ENCODE data around the gene IL15RA. TPM values are rescaled to one million over a fixed set of nuclear protein-coding genes. Genes with fewer than 3 reads are reported as not detected.
"Not testable (repeated sequence)": the region's sequence is repeated elsewhere in the genome, so short reads cannot be mapped to it uniquely, and the experiment has no call there.

IL15RA gene
- total RNA-seq, 3 donors from 2014 or later = 15.1 to 35.7 (median 25.9) TPM

- Histone ChIP-seq H3K9me3 (no peaks in the 10 kb centered on the region), H3K27ac (peak overlapping the region; percentile 87 to 91), H3K4me1 (peaks cover 9 to 13% of the 10 kb centered on the region in 2 donors), H3K27me3 (no peaks in the 10 kb centered on the region), H3K4me3 (no peak overlapping the region), H3K36me3 (no peaks in the 10 kb centered on the region)
- TF ChIP-seq POLR2AphosphoS5 (IDR thresholded peaks at IDR 0.05) = no peak
- peak in 2 of 3 donors; percentile 36 to 42 for TF ChIP-seq CTCF (IDR thresholded peaks at IDR 0.05)
- DNase-seq (ENCODE audit: low spot score in 2 of 2) = peak in 1 of 2 donors; percentile 63
- intact Hi-C loops (cut with DNase I; ENCODE audit: low total_unique reads) = loop anchor here (10.0 kb wide), 1 partner anchor 136 kb away; the partner anchor contains the start of gene RBM17
Measured at GRCh38 chr10:5949009-5949759, 28.2 kb downstream of the IL15RA start.

GRCh38 chr10:5948208-5948585, 29.1 kb downstream of the IL15RA start:
- Histone ChIP-seq H3K4me1 (peaks cover 9 to 22% of the 10 kb centered on the region in 2 donors), H3K9me3 (no peaks in the 10 kb centered on the region), H3K4me3 (no peak overlapping the region), H3K36me3 (no peaks in the 10 kb centered on the region), H3K27ac (no peak overlapping the region), H3K27me3 (no peaks in the 10 kb centered on the region)
- intact Hi-C loops (cut with DNase I; ENCODE audit: low total_unique reads) = loop anchor here (10.0 kb wide), 1 partner anchor 137 kb away; the partner anchor contains the start of gene RBM17
- no peak for DNase-seq (ENCODE audit: low spot score in 2 of 2)
- TF ChIP-seq POLR2AphosphoS5 (IDR thresholded peaks at IDR 0.05) (no peak), CTCF (IDR thresholded peaks at IDR 0.05) (no peak), POLR2A (IDR thresholded peaks at IDR 0.05) (no peak)

- no peaks in the 10 kb centered on the region for H3K36me3 ChIP-seq
- H3K27me3 ChIP-seq = no peaks in the 10 kb centered on the region
- H3K27ac ChIP-seq = peak overlapping the region in 1 of 2 donors; percentile 0
- DNase-seq (ENCODE audit: low spot score in 2 of 2) = no peak
- intact Hi-C loops (cut with DNase I; ENCODE audit: low total_unique reads) = loop anchor here (10.0 kb wide), 1 partner anchor 137 kb away; the partner anchor contains the start of gene RBM17
- no peaks in the 10 kb centered on the region for H3K9me3 ChIP-seq
- H3K4me1 ChIP-seq = peaks cover 9 to 22% of the 10 kb centered on the region in 2 donors
- TF ChIP-seq POLR2AphosphoS5 (IDR thresholded peaks at IDR 0.05) (no peak), CTCF (IDR thresholded peaks at IDR 0.05) (no peak), POLR2A (IDR thresholded peaks at IDR 0.05) (no peak)
- H3K4me3 ChIP-seq = no peak overlapping the region
Measured at GRCh38 chr10:5947471-5948207, 29.7 kb downstream of the IL15RA start.

GRCh38 chr10:5946786-5947185, 30.6 kb downstream of the IL15RA start:
- intact Hi-C loops (cut with DNase I; ENCODE audit: low total_unique reads) = loop anchor here (10.0 kb wide), 1 partner anchor 138 kb away; the partner anchor contains the start of gene RBM17

GRCh38 chr10:5946419-5946775, 30.9 kb downstream of the IL15RA start:
- Histone ChIP-seq H3K27ac (peak overlapping the region; percentile 93 to 98), H3K4me3 (peak overlapping the region in 1 of 3 donors; percentile 61), H3K4me1 (peaks cover 9 to 22% of the 10 kb centered on the region in 2 donors)
- H3K27me3 ChIP-seq; H3K36me3 ChIP-seq; DNase-seq (ENCODE audit: low spot score in 2 of 2); H3K9me3 ChIP-seq: not testable (repeated sequence)
- intact Hi-C loops (cut with DNase I; ENCODE audit: low total_unique reads) = loop anchor here (10.0 kb wide), 1 partner anchor 138 kb away; the partner anchor contains the start of gene RBM17

More at GRCh38 chr10:5946786-5947185, 30.6 kb downstream of the IL15RA start:
- Histone ChIP-seq H3K27me3 (no peaks in the 10 kb centered on the region), H3K4me3 (no peak overlapping the region), H3K27ac (peak overlapping the region; percentile 93 to 98), H3K9me3 (no peaks in the 10 kb centered on the region), H3K4me1 (peaks cover 9 to 22% of the 10 kb centered on the region in 2 donors), H3K36me3 (no peaks in the 10 kb centered on the region)
- no peak for TF ChIP-seq CTCF (IDR thresholded peaks at IDR 0.05)
- no peak for TF ChIP-seq POLR2AphosphoS5 (IDR thresholded peaks at IDR 0.05)
- no peak for TF ChIP-seq POLR2A (IDR thresholded peaks at IDR 0.05)
- no peak for DNase-seq (ENCODE audit: low spot score in 2 of 2)
